LNCAP (cell line): ENCODE data around the gene SKIDA1.

Experiments
- TF ChIP-seq, protein P1 (sequence below): fragments of 450-650 bp; IDR thresholded peaks from 2 replicates; pipeline ENCODE4 v1.5.1; 2017; ENCODE audit warnings: mild to moderate bottlenecking

The SKIDA1 gene

GRCh38 chr10:21498377-21498776, 27.1 kb downstream of the SKIDA1 start:
- TF ChIP-seq, protein P1, sequence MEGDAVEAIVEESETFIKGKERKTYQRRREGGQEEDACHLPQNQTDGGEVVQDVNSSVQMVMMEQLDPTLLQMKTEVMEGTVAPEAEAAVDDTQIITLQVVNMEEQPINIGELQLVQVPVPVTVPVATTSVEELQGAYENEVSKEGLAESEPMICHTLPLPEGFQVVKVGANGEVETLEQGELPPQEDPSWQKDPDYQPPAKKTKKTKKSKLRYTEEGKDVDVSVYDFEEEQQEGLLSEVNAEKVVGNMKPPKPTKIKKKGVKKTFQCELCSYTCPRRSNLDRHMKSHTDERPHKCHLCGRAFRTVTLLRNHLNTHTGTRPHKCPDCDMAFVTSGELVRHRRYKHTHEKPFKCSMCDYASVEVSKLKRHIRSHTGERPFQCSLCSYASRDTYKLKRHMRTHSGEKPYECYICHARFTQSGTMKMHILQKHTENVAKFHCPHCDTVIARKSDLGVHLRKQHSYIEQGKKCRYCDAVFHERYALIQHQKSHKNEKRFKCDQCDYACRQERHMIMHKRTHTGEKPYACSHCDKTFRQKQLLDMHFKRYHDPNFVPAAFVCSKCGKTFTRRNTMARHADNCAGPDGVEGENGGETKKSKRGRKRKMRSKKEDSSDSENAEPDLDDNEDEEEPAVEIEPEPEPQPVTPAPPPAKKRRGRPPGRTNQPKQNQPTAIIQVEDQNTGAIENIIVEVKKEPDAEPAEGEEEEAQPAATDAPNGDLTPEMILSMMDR: no peak

- TF ChIP-seq, protein P1: no peak
These were observed 28.2 kb downstream of the SKIDA1 start for GRCh38 chr10:21497177-21497807.

- TF ChIP-seq, protein P1: peak; percentile 65
These were observed 28.9 kb downstream of the SKIDA1 start for GRCh38 chr10:21496343-21497176.

- TF ChIP-seq, protein P1: peak; percentile 91
These were observed 29.6 kb downstream of the SKIDA1 start for GRCh38 chr10:21495752-21496342.

- TF ChIP-seq, protein P1: no peak
These were observed 30.3 kb downstream of the SKIDA1 start for GRCh38 chr10:21495002-21495751.

GRCh38 chr10:21494191-21495001, 31.1 kb downstream of the SKIDA1 start:
- TF ChIP-seq, protein P1: no peak

- TF ChIP-seq, protein P1: no peak
These were observed 31.7 kb downstream of the SKIDA1 start for GRCh38 chr10:21493784-21494183.
